Natural killer cell (primary cell): Measurements from ENCODE around the gene BAIAP2. TPM values are rescaled to one million over a fixed set of nuclear protein-coding genes. Genes with fewer than 3 reads are reported as not detected.

Experiments used
- ATAC-seq, 3 donors: fragments of 150-1000 bp in 2 of 3; fragments of 200-7000 bp in 1 of 3; cut with Tn5 transposase; 1 replicate in 1 of 3; 2 replicates in 2 of 3; pipeline ENCODE4 v1.10.0; 2021; ENCODE audit warnings: mild to moderate bottlenecking in 2 of 3, moderate library complexity in 2 of 3
- DNase-seq, 2 donors: peaks; one replicate each; pipeline versions ENCODE4 v3.0.0 to v3.0.0-alpha.2; 2013 to 2021; ENCODE audit warnings: mixed read lengths in 1 of 2
- H3K27ac ChIP-seq: one replicate; pipeline ENCODE4 v1.5.1; 2013; ENCODE audit warnings: mild to moderate bottlenecking, low read length
- H3K27me3 ChIP-seq: one replicate; pipeline ENCODE4 v1.6.1; 2013; ENCODE audit warnings: low read length; ENCODE audit not compliant: control insufficient read depth, insufficient read depth
- H3K36me3 ChIP-seq: one replicate; pipeline ENCODE4 v1.6.1; 2013; ENCODE audit warnings: low read length; ENCODE audit not compliant: control insufficient read depth, insufficient read depth
- H3K4me1 ChIP-seq: one replicate; pipeline ENCODE4 v1.6.1; 2013; ENCODE audit warnings: low read length; ENCODE audit not compliant: control insufficient read depth, insufficient read depth
- H3K4me3 ChIP-seq: one replicate; pipeline ENCODE4 v1.5.1; 2013; ENCODE audit warnings: low read length
- H3K9me3 ChIP-seq: one replicate; pipeline ENCODE4 v1.6.1; 2013; ENCODE audit warnings: low read length; ENCODE audit not compliant: control insufficient read depth, insufficient read depth
- H3K27ac Mint-ChIP-seq, 2 donors: one replicate each; pipeline ENCODE4 v1.8.0; 2022; ENCODE audit warnings: mild to moderate bottlenecking in 2 of 2, mixed read lengths in 2 of 2, moderate library complexity in 1 of 2
- H3K27me3 Mint-ChIP-seq, 2 donors: one replicate each; pipeline ENCODE4 v1.8.0; 2022; ENCODE audit warnings: low read depth in 2 of 2, mixed read lengths in 2 of 2
- H3K36me3 Mint-ChIP-seq: one replicate; pipeline ENCODE4 v1.8.0; 2022; ENCODE audit warnings: mixed read lengths
- H3K4me1 Mint-ChIP-seq, 2 donors: one replicate each; pipeline ENCODE4 v1.8.0; 2022; ENCODE audit warnings: mixed read lengths in 2 of 2
- H3K4me3 Mint-ChIP-seq: one replicate; pipeline ENCODE4 v1.8.0; 2022; ENCODE audit warnings: mild to moderate bottlenecking, moderate library complexity, mixed read lengths
- H3K9me3 Mint-ChIP-seq, 2 donors: one replicate each; pipeline ENCODE4 v1.8.0; 2022; ENCODE audit warnings: mixed read lengths in 2 of 2
- CTCF ChIP-seq: fragments of 200-600 bp; IDR thresholded peaks from one replicate; pipeline ENCODE4 v1.8.0; 2022; ENCODE audit warnings: antibody characterized with exemption
- whole genome bisulfite sequencing: methylation state at CpG from one replicate; pipeline ENCODE4 v1.1.7; 2013; ENCODE audit warnings: missing lambda C conversion rate; ENCODE audit not compliant: insufficient coverage; 5-methylcytosine and 5-hydroxymethylcytosine counted together
- intact Hi-C: fragments of 100-400 bp; cut with micrococcal nuclease; formaldehyde crosslinking; loops from one replicate; pipeline ENCODE4 v1.14.2; 2022
- total RNA-seq, 4 donors: library from RNA; stranded (reverse); fragments of 120-200 nt in 1 of 4; gene quantifications; one replicate each; pipeline versions ENCODE4 v1.2.3 to v1.2.4, GENCODE V29; 2013 to 2022

The BAIAP2 gene
- total RNA-seq, 3 donors from 2014 or later (not counting 1 experiment from before 2014, with no cell fraction given), result 6.7 to 12.3 (median 10.4) TPM

DNA sequence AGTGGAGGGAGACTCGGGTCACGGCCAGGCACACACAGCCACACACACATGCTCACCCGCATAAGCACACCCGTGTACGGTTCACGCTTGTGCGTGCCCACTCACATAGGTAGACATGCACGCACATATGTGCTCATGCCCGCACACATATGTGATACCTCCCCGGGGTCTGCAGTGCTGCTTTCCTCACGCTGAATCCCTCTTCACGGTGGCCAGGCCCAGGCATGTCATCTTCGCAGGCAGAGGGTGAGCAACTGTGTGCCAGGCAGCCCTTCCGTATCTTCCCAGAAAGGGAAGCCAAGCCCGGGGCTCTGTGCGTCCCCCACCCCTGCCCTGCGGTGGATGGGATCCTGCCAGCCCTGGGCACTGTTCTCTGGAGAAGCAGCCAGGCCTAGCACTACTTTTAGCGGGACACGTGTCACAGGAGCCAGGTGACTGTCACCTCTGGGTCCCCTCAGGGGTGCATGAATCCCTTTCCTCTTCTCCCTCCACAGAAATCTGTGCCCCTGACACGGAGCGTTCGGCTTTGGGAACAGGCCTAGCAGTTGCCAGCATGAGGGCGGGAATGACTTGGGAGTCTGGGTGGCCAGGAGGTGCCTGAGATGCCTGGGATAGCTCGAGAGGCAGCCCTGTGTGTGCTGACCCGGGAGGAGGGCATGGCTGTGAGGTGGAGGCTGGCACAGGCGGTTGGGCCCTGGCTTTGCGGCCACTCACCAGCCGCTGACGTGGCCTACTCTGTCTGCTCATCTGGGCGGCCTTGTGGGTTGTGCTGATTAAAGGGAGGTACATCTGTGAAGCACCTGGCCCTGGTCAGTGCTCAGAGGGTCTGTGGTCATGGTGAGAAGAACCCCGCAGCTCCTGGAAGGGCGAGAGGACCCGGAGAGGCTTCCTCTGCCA lies 47.5 kb downstream of the BAIAP2 start:
- Histone ChIP-seq H3K4me1 (peaks cover 13% of the 10 kb centered on the region), H3K9me3 (no peaks in the 10 kb centered on the region), H3K27me3 (no peaks in the 10 kb centered on the region), H3K27ac (no peak overlapping the region), H3K4me3 (no peak overlapping the region), H3K36me3 (no peaks in the 10 kb centered on the region)
- Mint-ChIP-seq H3K27ac (no peak overlapping the region), H3K4me3 (no peak overlapping the region), H3K4me1 (no peaks in the 10 kb centered on the region), H3K27me3 (no peaks in the 10 kb centered on the region), H3K9me3 (no peaks in the 10 kb centered on the region), H3K36me3 (no peaks in the 10 kb centered on the region)
- WGBS, result 84% methylated on average over 33 of the region's 33 CpGs
- no peak for DNase-seq
- intact Hi-C loops, result no loop called here
- ATAC-seq, result no peak
- no peak for TF ChIP-seq CTCF

GRCh38 chr17:81083125-81083765 lies 48.3 kb downstream of the BAIAP2 start:
- Mint-ChIP-seq H3K36me3 (no peaks in the 10 kb centered on the region), H3K9me3 (no peaks in the 10 kb centered on the region), H3K4me3 (no peak overlapping the region), H3K4me1 (no peaks in the 10 kb centered on the region), H3K27ac (no peak overlapping the region), H3K27me3 (no peaks in the 10 kb centered on the region)
- intact Hi-C loops, result no loop called here
- no peak for TF ChIP-seq CTCF
- H3K36me3 ChIP-seq, result no peaks in the 10 kb centered on the region
- H3K4me3 ChIP-seq, result no peak overlapping the region
- 79% methylated on average over 27 of the region's 27 CpGs for WGBS
- no peaks in the 10 kb centered on the region for H3K9me3 ChIP-seq
- H3K27ac ChIP-seq, result no peak overlapping the region
- ATAC-seq, result no peak
- peaks cover 13% of the 10 kb centered on the region for H3K4me1 ChIP-seq
- no peak for DNase-seq
- H3K27me3 ChIP-seq, result no peaks in the 10 kb centered on the region

GRCh38 chr17:81084680-81085419 lies 49.9 kb downstream of the BAIAP2 start:
- Mint-ChIP-seq H3K9me3 (no peaks in the 10 kb centered on the region), H3K27me3 (no peaks in the 10 kb centered on the region), H3K27ac (no peak overlapping the region), H3K4me1 (no peaks in the 10 kb centered on the region), H3K4me3 (no peak overlapping the region), H3K36me3 (no peaks in the 10 kb centered on the region)
- Histone ChIP-seq H3K4me1 (peaks cover 8% of the 10 kb centered on the region), H3K36me3 (no peaks in the 10 kb centered on the region), H3K27me3 (no peaks in the 10 kb centered on the region), H3K4me3 (no peak overlapping the region), H3K27ac (no peak overlapping the region), H3K9me3 (no peaks in the 10 kb centered on the region)
- WGBS, result 86% methylated on average over 26 of the region's 26 CpGs
- DNase-seq (no peak), ATAC-seq (no peak)
- no peak for TF ChIP-seq CTCF
- intact Hi-C loops, result no loop called here
